ENCODE measurements around the gene KMO. TPM values are rescaled to one million over a fixed set of nuclear protein-coding genes. Genes with fewer than 3 reads are reported as not detected.

The KMO gene
- total RNA-seq, 2 donors from 2014 or later = 0.63 to 0.81 TPM

DNA sequence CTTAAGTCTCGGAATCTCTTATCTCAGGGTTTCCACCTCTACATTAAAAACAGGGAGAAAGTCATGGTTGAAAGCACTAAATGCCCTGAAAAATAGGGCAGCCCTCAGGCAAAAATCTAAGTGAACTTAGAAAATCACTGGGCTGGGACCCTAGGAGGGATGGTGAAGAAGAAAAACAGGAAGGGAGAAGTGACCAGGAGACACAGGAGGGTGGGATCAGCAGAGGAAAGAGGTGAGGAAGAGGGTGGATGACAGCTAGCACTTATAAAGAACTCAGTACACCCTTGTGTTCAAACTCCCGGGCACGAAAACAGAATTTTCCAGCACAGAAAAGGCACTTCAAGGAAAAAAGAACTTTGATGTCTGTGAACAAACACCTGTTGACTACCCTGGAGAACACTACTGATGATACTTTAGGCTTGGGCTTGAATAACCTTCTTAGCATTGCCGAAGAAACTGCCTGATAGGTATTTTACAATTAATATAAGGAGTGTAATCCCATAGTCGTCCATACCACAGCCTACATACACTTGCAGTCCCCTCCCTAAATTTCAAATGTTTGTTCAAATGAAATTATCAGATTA, 106.0 kb downstream of the KMO start:
- no peaks in the 10 kb centered on the region for H3K27me3 ChIP-seq (replicated peaks; ENCODE audit: insufficient read depth)
- TF ChIP-seq, protein P1, sequence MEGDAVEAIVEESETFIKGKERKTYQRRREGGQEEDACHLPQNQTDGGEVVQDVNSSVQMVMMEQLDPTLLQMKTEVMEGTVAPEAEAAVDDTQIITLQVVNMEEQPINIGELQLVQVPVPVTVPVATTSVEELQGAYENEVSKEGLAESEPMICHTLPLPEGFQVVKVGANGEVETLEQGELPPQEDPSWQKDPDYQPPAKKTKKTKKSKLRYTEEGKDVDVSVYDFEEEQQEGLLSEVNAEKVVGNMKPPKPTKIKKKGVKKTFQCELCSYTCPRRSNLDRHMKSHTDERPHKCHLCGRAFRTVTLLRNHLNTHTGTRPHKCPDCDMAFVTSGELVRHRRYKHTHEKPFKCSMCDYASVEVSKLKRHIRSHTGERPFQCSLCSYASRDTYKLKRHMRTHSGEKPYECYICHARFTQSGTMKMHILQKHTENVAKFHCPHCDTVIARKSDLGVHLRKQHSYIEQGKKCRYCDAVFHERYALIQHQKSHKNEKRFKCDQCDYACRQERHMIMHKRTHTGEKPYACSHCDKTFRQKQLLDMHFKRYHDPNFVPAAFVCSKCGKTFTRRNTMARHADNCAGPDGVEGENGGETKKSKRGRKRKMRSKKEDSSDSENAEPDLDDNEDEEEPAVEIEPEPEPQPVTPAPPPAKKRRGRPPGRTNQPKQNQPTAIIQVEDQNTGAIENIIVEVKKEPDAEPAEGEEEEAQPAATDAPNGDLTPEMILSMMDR (IDR thresholded peaks at IDR 0.05) = no peak
- H3K4me1 ChIP-seq (ENCODE audit: control insufficient read depth in 1 of 2, low read depth in 2 of 2) = peaks cover 24 to 26% of the 10 kb centered on the region in 2 donors
- H3K36me3 ChIP-seq = no peaks in the 10 kb centered on the region
- H3K9me3 ChIP-seq = no peaks in the 10 kb centered on the region
- DNase-seq (ENCODE audit: low spot score) (no peak), ATAC-seq (ENCODE audit: insufficient number of reproducible peaks, low FRiP score, low read depth) (no peak)
- no peak overlapping the region for H3K27ac ChIP-seq
- H3K4me3 ChIP-seq = peak overlapping the region; percentile 78

GRCh38 chr1:241638909-241639622, 106.9 kb downstream of the KMO start:
- peak overlapping the region; percentile 78 for H3K4me3 ChIP-seq
- no peaks in the 10 kb centered on the region for H3K27me3 ChIP-seq (replicated peaks; ENCODE audit: insufficient read depth)
- H3K4me1 ChIP-seq (ENCODE audit: control insufficient read depth in 1 of 2, low read depth in 2 of 2) = peaks cover 24 to 26% of the 10 kb centered on the region in 2 donors
- H3K27ac ChIP-seq = no peak overlapping the region
- TF ChIP-seq, protein P1 (IDR thresholded peaks at IDR 0.05) = no peak
- DNase-seq (ENCODE audit: low spot score) (no peak), ATAC-seq (ENCODE audit: insufficient number of reproducible peaks, low FRiP score, low read depth) (no peak)
- H3K9me3 ChIP-seq = no peaks in the 10 kb centered on the region
- H3K36me3 ChIP-seq = no peaks in the 10 kb centered on the region

- Histone ChIP-seq H3K27me3 (replicated peaks; ENCODE audit: insufficient read depth) (no peaks in the 10 kb centered on the region), H3K36me3 (no peaks in the 10 kb centered on the region), H3K9me3 (no peaks in the 10 kb centered on the region), H3K4me1 (ENCODE audit: control insufficient read depth in 1 of 2, low read depth in 2 of 2) (peaks cover 24 to 26% of the 10 kb centered on the region in 2 donors), H3K4me3 (peak overlapping the region; percentile 78), H3K27ac (peak overlapping the region; percentile 58 to 60)
- ATAC-seq (ENCODE audit: insufficient number of reproducible peaks, low FRiP score, low read depth) (peak; percentile 17), DNase-seq (ENCODE audit: low spot score) (no peak)
- TF ChIP-seq, protein P1 (IDR thresholded peaks at IDR 0.05) = no peak
Measured at GRCh38 chr1:241639623-241640148, 107.5 kb downstream of the KMO start.

DNA sequence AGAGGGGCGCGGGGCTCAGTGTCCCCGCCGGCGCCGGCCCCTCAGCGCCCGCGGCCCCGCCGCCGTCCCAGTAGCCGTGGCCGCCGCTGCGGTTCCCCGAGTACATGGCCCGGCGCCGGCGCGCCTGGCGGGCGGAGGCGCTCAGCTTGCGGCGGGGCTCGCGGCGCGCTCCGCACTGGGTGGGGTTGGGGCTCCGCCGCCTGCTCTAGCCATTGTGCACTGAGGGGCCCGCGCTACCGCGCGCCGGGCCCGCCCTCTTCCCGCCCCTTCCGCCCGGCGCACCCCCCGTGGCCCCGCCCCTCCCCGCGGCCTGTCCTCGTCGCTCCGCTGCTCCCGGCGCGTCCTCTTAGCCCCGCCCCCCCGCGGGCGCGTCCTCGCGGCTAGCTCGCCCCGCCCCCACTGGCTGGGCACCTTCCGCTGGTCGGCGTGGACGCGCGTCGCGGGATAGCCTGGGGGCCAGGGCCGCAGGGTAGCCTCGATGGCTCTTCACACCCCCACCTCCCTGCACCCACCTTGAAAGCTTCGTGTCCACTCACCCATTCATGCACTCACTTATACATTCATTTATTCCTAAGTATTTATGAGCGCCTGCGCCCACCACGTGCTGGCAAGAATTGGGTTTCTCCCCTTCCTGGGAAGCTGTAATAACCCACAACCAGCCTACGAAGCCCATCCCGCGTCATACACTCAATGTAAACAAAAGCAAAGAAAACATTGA, 108.1 kb downstream of the KMO start, which contains the start of the genes CHML and OPN3:
Gene CHML, minus strand, starts transcription at position 221 of the 718 bp plus-strand sequence. CDS start 4,603 bp downstream, outside the sequence.
Gene OPN3, minus strand, starts transcription at position 221 of the 718 bp plus-strand sequence. Its CDS starts 115 bp downstream, at position 106.
- H3K27me3 ChIP-seq (replicated peaks; ENCODE audit: insufficient read depth) = no peaks in the 10 kb centered on the region
- TF ChIP-seq, protein P1 (IDR thresholded peaks at IDR 0.05) = no peak
- DNase-seq (ENCODE audit: low spot score) (peak; percentile 73), ATAC-seq (ENCODE audit: insufficient number of reproducible peaks, low FRiP score, low read depth) (peak; percentile 93)
- no peaks in the 10 kb centered on the region for H3K36me3 ChIP-seq
- H3K9me3 ChIP-seq = no peaks in the 10 kb centered on the region
- peaks cover 24 to 26% of the 10 kb centered on the region in 2 donors for H3K4me1 ChIP-seq (ENCODE audit: control insufficient read depth in 1 of 2, low read depth in 2 of 2)
- H3K4me3 ChIP-seq = peak within 1 kb of the TSS; percentile 78
- peak within 1 kb of the TSS; percentile 63 to 83 for H3K27ac ChIP-seq
